ENCODE results near the gene TNFAIP1.

The TNFAIP1 gene

GRCh38 chr17:28325211-28325610, 10.3 kb upstream of the TNFAIP1 start:
- H3K9me2 ChIP-seq (replicated peaks; ENCODE audit: low read depth, low read length) = no peaks in the 10 kb centered on the region
- peak overlapping the region; percentile 97 for H3K4me2 ChIP-seq (ENCODE audit: low read depth, low read length, poor library complexity, severe bottlenecking)
- H3K9me3 ChIP-seq (ENCODE audit: insufficient read depth, low read depth, low read length) = no peaks in the 10 kb centered on the region
- H3K9ac ChIP-seq (ENCODE audit: low read depth, low read length, poor library complexity, severe bottlenecking) = peak overlapping the region; percentile 37
- H4K20me1 ChIP-seq (ENCODE audit: insufficient read depth, low read length, poor library complexity, severe bottlenecking) = peaks cover 52% of the 10 kb centered on the region
- no peak overlapping the region for H2AFZ ChIP-seq (ENCODE audit: low read length)
- H3K36me3 ChIP-seq (ENCODE audit: insufficient read depth, low read length) = peaks cover 42% of the 10 kb centered on the region; the same call in 1 of the 2 replicates
- TF ChIP-seq EZH2phosphoT487 (IDR thresholded peaks at IDR 0.05; ENCODE audit: borderline replicate concordance) (no peak), CTCF (conservative IDR thresholded peaks at IDR 0.05; ENCODE audit: low read length) (no peak)
- H3F3A ChIP-seq (ENCODE audit: low read depth) = peaks cover 3% of the 10 kb centered on the region
- no peak overlapping the region for H3K4me3 ChIP-seq (ENCODE audit: low read length, poor library complexity, severe bottlenecking)
- peaks cover 65% of the 10 kb centered on the region for H3K79me2 ChIP-seq (ENCODE audit: insufficient read depth, low read length)
- H3K27me3 ChIP-seq (ENCODE audit: insufficient read depth, low read length, poor library complexity, severe bottlenecking) = no peaks in the 10 kb centered on the region
- peaks cover 41% of the 10 kb centered on the region for H3K4me1 ChIP-seq (ENCODE audit: insufficient read depth, low read length, poor library complexity, severe bottlenecking)

GRCh38 chr17:28326114-28326513, 9.4 kb upstream of the TNFAIP1 start:
- TF ChIP-seq EZH2phosphoT487 (IDR thresholded peaks at IDR 0.05; ENCODE audit: borderline replicate concordance) (no peak), CTCF (conservative IDR thresholded peaks at IDR 0.05; ENCODE audit: low read length) (no peak)
- Histone ChIP-seq H3K36me3 (ENCODE audit: insufficient read depth, low read length) (peaks cover 42% of the 10 kb centered on the region; the same call in 1 of the 2 replicates), H3K4me1 (ENCODE audit: insufficient read depth, low read length, poor library complexity, severe bottlenecking) (peaks cover 32% of the 10 kb centered on the region), H2AFZ (ENCODE audit: low read length) (no peak overlapping the region), H4K20me1 (ENCODE audit: insufficient read depth, low read length, poor library complexity, severe bottlenecking) (peaks cover 44% of the 10 kb centered on the region), H3K79me2 (ENCODE audit: insufficient read depth, low read length) (peaks cover 55% of the 10 kb centered on the region), H3K4me2 (ENCODE audit: low read depth, low read length, poor library complexity, severe bottlenecking) (peak overlapping the region; percentile 97), H3K9me2 (replicated peaks; ENCODE audit: low read depth, low read length) (no peaks in the 10 kb centered on the region), H3K9me3 (ENCODE audit: insufficient read depth, low read depth, low read length) (no peaks in the 10 kb centered on the region), H3K9ac (ENCODE audit: low read depth, low read length, poor library complexity, severe bottlenecking) (no peak overlapping the region), H3F3A (ENCODE audit: low read depth) (peaks cover under 1% of the 10 kb centered on the region), H3K27me3 (ENCODE audit: insufficient read depth, low read length, poor library complexity, severe bottlenecking) (no peaks in the 10 kb centered on the region), H3K4me3 (ENCODE audit: low read length, poor library complexity, severe bottlenecking) (no peak overlapping the region)

GRCh38 chr17:28327031-28327607, 8.4 kb upstream of the TNFAIP1 start:
- Histone ChIP-seq H3F3A (ENCODE audit: low read depth) (no peaks in the 10 kb centered on the region; the same call in 1 of the 2 replicates), H3K27me3 (ENCODE audit: insufficient read depth, low read length, poor library complexity, severe bottlenecking) (no peaks in the 10 kb centered on the region), H3K9ac (ENCODE audit: low read depth, low read length, poor library complexity, severe bottlenecking) (no peak overlapping the region), H3K9me2 (replicated peaks; ENCODE audit: low read depth, low read length) (no peaks in the 10 kb centered on the region), H3K36me3 (ENCODE audit: insufficient read depth, low read length) (peaks cover 42% of the 10 kb centered on the region; the same call in 1 of the 2 replicates), H3K79me2 (ENCODE audit: insufficient read depth, low read length) (peaks cover 45% of the 10 kb centered on the region), H3K4me3 (ENCODE audit: low read length, poor library complexity, severe bottlenecking) (no peak overlapping the region), H3K4me2 (ENCODE audit: low read depth, low read length, poor library complexity, severe bottlenecking) (no peak overlapping the region), H3K9me3 (ENCODE audit: insufficient read depth, low read depth, low read length) (no peaks in the 10 kb centered on the region), H3K4me1 (ENCODE audit: insufficient read depth, low read length, poor library complexity, severe bottlenecking) (peaks cover 22% of the 10 kb centered on the region), H2AFZ (ENCODE audit: low read length) (no peak overlapping the region), H4K20me1 (ENCODE audit: insufficient read depth, low read length, poor library complexity, severe bottlenecking) (peaks cover 34% of the 10 kb centered on the region)
- TF ChIP-seq CTCF (conservative IDR thresholded peaks at IDR 0.05; ENCODE audit: low read length) (no peak), EZH2phosphoT487 (IDR thresholded peaks at IDR 0.05; ENCODE audit: borderline replicate concordance) (no peak)
